ENCODE measurements around the gene PLXNC1.

Gene PLXNC1

DNA sequence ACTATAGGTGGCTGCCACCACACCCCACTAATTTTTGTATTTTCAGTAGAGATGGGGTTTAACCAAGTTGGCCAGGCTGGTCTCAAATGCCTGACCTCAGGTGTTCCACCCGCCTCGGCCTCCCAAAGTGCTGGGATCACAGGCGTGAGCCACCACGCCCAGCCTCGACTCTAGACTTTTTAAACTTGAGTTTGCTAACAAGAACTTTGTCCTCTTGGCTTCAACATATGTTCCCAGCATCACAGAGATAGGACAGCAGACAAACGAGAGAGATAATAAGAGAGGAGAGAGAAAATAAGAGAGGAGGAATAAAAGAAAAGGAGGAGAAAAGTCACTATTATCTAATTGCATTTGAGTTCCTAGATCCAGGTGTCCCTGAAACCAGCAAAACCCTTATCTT is 192.2 kb downstream of the PLXNC1 start (continued):
- TF ChIP-seq ZNF692 (tag by site-specific recombination; IDR thresholded peaks at IDR 0.05) (no peak), ZNF654 (tag by site-specific recombination; IDR thresholded peaks at IDR 0.05; ENCODE audit: low read depth) (no peak), KLF8 (tag by site-specific recombination; IDR thresholded peaks at IDR 0.05) (no peak)

DNA sequence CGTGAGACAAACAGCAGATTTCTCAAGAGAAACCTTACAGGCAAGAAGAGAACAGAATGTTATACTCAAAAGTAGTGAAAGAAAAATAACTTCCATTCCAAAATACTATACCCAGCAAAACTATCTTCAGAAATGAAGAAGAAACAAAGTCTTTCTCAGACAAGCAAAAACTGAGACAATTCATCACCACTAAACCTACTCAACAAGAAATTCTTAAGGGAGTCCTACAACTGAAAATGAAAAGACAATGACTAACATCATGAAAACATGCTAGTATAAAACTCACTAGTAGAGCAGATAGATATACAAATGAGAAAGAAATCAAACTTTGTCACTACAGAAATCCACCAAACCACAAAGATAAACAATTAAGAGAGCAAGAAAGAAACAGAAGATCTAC is 204.8 kb downstream of the PLXNC1 start:
- POLR2A ChIA-PET: no interaction called here
- Histone ChIP-seq H3K4me1 (ENCODE audit: control insufficient read depth, insufficient read depth, low read length) (no peaks in the 10 kb centered on the region), H3K27ac (ENCODE audit: extremely low read depth, low read depth, low read length) (no peak overlapping the region), H3K36me3 (ENCODE audit: control insufficient read depth in 2 of 2, insufficient read depth in 1 of 2, low read length in 2 of 2) (peaks cover 5 to 11% of the 10 kb centered on the region in 2 experiments; a peak in 2 of 3 replicates), H3K9me3 (ENCODE audit: control insufficient read depth, insufficient read depth, low read depth, low read length) (no peaks in the 10 kb centered on the region), H3K4me3 (ENCODE audit: low read depth, low read length) (no peak overlapping the region)
- no peak for TF ChIP-seq ZNF23 (tag by site-specific recombination; IDR thresholded peaks at IDR 0.05; ENCODE audit: borderline replicate concordance)
- no peak for TF ChIP-seq YY1 (tag by site-specific recombination; IDR thresholded peaks at IDR 0.05)
- no peak for TF ChIP-seq BCL6B (tag by site-specific recombination; IDR thresholded peaks at IDR 0.05)
- TF ChIP-seq SETDB1 (IDR thresholded peaks at IDR 0.05; ENCODE audit: insufficient read length, low read length): peak; percentile 37
- TF ChIP-seq KLF16 (tag by site-specific recombination; IDR thresholded peaks at IDR 0.05): no peak
- no peak for TF ChIP-seq REPIN1 (tag by site-specific recombination; IDR thresholded peaks at IDR 0.05; ENCODE audit: low read depth)
- no peak for TF ChIP-seq ZNF530 (tag by site-specific recombination; IDR thresholded peaks at IDR 0.05; ENCODE audit: low read depth)
- CTCF ChIA-PET: no interaction called here

All from HEK293 (cell line).